ENCODE measurements around the gene RCE1. TPM values are rescaled to one million over a fixed set of nuclear protein-coding genes. Genes with fewer than 3 reads are reported as not detected.
A peak's percentile ranks its signal among the peaks of the same experiment; 100 is the strongest.

RCE1 gene
- total RNA-seq, 1 donor from 2014 or later, result 30.6 TPM

DNA sequence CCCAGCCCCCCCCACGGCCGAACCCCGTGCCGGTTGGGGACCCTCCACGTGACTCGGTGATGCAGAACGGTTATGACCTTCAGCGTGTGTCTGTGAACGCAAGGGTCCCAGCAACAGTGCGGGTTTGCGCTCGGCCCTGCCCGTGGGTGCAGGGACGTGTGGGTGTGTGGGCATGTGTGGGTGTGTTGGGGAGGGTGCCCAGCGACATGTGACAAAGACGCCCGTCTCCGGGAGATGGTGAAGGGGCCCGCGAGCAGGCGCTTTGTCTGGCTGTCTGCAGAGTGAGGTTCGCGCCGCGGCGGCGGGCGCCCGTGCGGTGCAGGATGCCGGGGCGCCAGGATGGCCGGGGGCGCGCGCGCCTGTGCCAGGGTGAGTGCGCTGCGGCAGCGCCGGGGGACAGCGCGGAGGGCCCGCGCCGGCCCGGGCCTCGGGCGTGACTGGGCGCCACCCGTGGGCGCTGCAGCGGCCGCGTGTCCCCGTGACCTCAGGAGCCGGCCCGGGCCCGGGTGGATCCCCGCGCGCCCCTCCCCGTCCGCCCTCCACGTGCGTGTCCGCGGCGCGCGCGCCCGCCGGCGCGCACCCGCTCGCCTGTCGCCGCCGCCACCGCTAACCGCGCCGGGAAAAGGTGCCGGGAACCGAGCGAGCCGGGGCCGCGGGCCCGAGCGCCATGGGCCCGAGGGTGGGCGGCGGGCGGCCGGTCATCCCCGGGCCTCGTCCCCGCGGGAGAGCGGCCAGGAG, 13.4 kb downstream of the RCE1 start, which contains the start of gene LRFN4:
Gene LRFN4, plus strand, starts transcription at position 569 of the 738 bp plus-strand sequence. CDS start 681 bp downstream, outside the sequence.
- Mint-ChIP-seq H3K27ac (ENCODE audit: unreplicated experiment) (peak within 1 kb of the TSS; percentile 95), H3K4me3 (ENCODE audit: unreplicated experiment) (peak within 1 kb of the TSS; percentile 90), H3K36me3 (ENCODE audit: unreplicated experiment) (no peaks in the 10 kb centered on the region), H3K9me3 (ENCODE audit: unreplicated experiment) (peaks cover 20% of the 10 kb centered on the region), H3K4me1 (ENCODE audit: low read depth, unreplicated experiment) (peaks cover 5% of the 10 kb centered on the region), H3K27me3 (ENCODE audit: unreplicated experiment) (peaks cover 19% of the 10 kb centered on the region)
- no peak for TF ChIP-seq CTCF (IDR thresholded peaks at IDR 0.05; ENCODE audit: partially characterized antibody, unreplicated experiment)
- DNase-seq, result peak; percentile 65

DNA sequence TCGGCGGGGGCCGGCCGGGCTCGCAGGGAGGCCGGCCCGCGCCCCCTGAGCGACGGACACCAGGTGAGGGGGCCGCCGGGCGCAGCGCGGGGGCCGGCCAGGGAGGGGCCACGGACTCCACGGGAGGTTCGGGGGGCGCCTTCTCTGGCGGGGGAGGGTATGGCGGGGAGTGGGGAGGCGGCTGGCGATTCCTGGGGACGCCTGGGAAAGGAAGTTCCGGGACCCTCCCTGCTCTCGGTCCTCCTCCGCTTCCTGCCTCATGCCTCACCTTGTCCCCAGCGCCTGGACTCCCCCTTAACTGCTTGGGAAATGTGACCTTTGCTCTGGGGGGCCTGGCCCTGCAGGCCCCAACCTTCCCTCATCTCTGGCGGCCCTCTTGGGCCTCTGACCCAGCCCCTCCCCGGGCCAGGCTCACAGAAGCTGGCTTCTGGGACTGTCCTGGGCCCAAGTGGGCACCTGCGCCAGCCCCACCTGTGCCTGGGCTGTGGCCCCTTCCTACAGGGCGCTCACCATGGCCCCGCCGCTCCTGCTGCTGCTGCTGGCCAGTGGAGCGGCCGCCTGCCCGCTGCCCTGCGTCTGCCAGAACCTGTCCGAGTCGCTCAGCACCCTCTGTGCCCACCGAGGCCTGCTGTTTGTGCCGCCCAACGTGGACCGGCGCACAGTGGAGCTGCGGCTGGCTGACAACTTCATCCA, 14.1 kb downstream of the RCE1 start:
- H3K4me1 Mint-ChIP-seq (ENCODE audit: low read depth, unreplicated experiment), result peaks cover 3% of the 10 kb centered on the region
- no peak for TF ChIP-seq CTCF (IDR thresholded peaks at IDR 0.05; ENCODE audit: partially characterized antibody, unreplicated experiment)
- H3K27ac Mint-ChIP-seq (ENCODE audit: unreplicated experiment), result no peak overlapping the region
- H3K9me3 Mint-ChIP-seq (ENCODE audit: unreplicated experiment), result peaks cover 15% of the 10 kb centered on the region
- peak overlapping the region; percentile 76 for H3K4me3 Mint-ChIP-seq (ENCODE audit: unreplicated experiment)
- H3K27me3 Mint-ChIP-seq (ENCODE audit: unreplicated experiment), result peaks cover 15% of the 10 kb centered on the region
- H3K36me3 Mint-ChIP-seq (ENCODE audit: unreplicated experiment), result no peaks in the 10 kb centered on the region
- DNase-seq, result no peak

DNA sequence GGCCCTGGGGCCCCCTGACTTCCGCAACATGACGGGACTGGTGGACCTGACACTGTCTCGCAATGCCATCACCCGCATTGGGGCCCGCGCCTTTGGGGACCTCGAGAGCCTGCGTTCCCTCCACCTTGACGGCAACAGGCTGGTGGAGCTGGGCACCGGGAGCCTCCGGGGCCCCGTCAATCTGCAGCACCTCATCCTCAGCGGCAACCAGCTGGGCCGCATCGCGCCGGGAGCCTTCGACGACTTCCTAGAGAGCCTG, 14.6 kb downstream of the RCE1 start:
- peaks cover 3% of the 10 kb centered on the region for H3K4me1 Mint-ChIP-seq (ENCODE audit: low read depth, unreplicated experiment)
- no peak for DNase-seq

GRCh38 chr11:66858186-66858938, 15.1 kb downstream of the RCE1 start:
- DNase-seq, result peak; percentile 17
- H3K4me3 Mint-ChIP-seq (ENCODE audit: unreplicated experiment), result no peak overlapping the region
- no peak for TF ChIP-seq CTCF (IDR thresholded peaks at IDR 0.05; ENCODE audit: partially characterized antibody, unreplicated experiment)
- H3K36me3 Mint-ChIP-seq (ENCODE audit: unreplicated experiment), result no peaks in the 10 kb centered on the region
- H3K4me1 Mint-ChIP-seq (ENCODE audit: low read depth, unreplicated experiment), result peaks cover 3% of the 10 kb centered on the region
- no peak overlapping the region for H3K27ac Mint-ChIP-seq (ENCODE audit: unreplicated experiment)
- peaks cover 15% of the 10 kb centered on the region for H3K27me3 Mint-ChIP-seq (ENCODE audit: unreplicated experiment)
- peaks cover 15% of the 10 kb centered on the region for H3K9me3 Mint-ChIP-seq (ENCODE audit: unreplicated experiment)

More for the DNA sequence above, 14.6 kb downstream of the RCE1 start:
- H3K4me3 Mint-ChIP-seq (ENCODE audit: unreplicated experiment), result peak overlapping the region; percentile 38
- H3K27ac Mint-ChIP-seq (ENCODE audit: unreplicated experiment), result no peak overlapping the region
- no peaks in the 10 kb centered on the region for H3K36me3 Mint-ChIP-seq (ENCODE audit: unreplicated experiment)
- peaks cover 15% of the 10 kb centered on the region for H3K9me3 Mint-ChIP-seq (ENCODE audit: unreplicated experiment)
- no peak for TF ChIP-seq CTCF (IDR thresholded peaks at IDR 0.05; ENCODE audit: partially characterized antibody, unreplicated experiment)
- H3K27me3 Mint-ChIP-seq (ENCODE audit: unreplicated experiment), result peaks cover 14% of the 10 kb centered on the region

All from glutamatergic neuron (in vitro differentiated cells).